Choroid plexus epithelial cell (primary cell): ENCODE results near the gene ASZ1.
"Not testable (repeated sequence)": the region's sequence is repeated elsewhere in the genome, so short reads cannot be mapped to it uniquely, and the experiment has no call there.

Experiments used
- DNase-seq: peaks from one replicate; pipeline ENCODE4 v3.0.0-alpha.2; 2010; ENCODE audit warnings: low read depth
- H3K4me3 ChIP-seq: 2 replicates; pipeline ENCODE4 v1.5.1; 2011; ENCODE audit warnings: low read depth, mild to moderate bottlenecking, control low read depth, low read length, moderate library complexity
- TF ChIP-seq, protein P1 (sequence below): conservative IDR thresholded peaks from 2 replicates; pipeline ENCODE4 v1.5.1; 2011; ENCODE audit warnings: low read depth, mild to moderate bottlenecking, control low read depth, inconsistent platforms, low read length, moderate library complexity

ASZ1 gene, protein sequence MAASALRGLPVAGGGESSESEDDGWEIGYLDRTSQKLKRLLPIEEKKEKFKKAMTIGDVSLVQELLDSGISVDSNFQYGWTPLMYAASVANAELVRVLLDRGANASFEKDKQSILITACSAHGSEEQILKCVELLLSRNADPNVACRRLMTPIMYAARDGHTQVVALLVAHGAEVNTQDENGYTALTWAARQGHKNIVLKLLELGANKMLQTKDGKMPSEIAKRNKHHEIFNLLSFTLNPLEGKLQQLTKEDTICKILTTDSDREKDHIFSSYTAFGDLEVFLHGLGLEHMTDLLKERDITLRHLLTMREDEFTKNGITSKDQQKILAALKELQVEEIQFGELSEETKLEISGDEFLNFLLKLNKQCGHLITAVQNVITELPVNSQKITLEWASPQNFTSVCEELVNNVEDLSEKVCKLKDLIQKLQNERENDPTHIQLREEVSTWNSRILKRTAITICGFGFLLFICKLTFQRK

DNA sequence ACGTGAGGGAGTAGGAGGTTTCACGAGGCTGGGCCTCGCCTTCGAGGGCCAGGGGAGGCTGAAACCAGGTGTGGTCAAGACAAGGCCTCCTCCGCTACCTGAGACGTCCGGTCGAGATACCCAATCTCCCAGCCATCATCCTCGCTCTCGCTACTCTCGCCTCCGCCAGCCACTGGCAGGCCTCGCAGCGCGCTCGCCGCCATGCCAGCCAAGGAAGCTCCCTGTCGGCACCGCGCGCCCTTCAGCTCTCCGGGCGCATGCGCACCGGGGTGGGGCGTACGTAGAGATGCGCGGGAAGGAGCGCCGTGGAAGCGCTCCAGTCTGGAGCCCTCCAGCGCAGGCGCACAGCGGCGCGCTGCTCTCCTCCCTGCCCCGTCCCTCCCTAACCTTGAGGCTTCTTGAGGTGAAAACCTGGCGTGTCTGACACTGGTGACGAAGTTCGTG, at the start of gene ASZ1:
Gene ASZ1 (minus strand): TSS at position 236 of the 444 bp plus-strand sequence. CDS start 33 bp downstream, at position 203.
- no peak for DNase-seq
- H3K4me3 ChIP-seq = no peak within 1 kb of the TSS
- TF ChIP-seq, protein P1, sequence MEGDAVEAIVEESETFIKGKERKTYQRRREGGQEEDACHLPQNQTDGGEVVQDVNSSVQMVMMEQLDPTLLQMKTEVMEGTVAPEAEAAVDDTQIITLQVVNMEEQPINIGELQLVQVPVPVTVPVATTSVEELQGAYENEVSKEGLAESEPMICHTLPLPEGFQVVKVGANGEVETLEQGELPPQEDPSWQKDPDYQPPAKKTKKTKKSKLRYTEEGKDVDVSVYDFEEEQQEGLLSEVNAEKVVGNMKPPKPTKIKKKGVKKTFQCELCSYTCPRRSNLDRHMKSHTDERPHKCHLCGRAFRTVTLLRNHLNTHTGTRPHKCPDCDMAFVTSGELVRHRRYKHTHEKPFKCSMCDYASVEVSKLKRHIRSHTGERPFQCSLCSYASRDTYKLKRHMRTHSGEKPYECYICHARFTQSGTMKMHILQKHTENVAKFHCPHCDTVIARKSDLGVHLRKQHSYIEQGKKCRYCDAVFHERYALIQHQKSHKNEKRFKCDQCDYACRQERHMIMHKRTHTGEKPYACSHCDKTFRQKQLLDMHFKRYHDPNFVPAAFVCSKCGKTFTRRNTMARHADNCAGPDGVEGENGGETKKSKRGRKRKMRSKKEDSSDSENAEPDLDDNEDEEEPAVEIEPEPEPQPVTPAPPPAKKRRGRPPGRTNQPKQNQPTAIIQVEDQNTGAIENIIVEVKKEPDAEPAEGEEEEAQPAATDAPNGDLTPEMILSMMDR = no peak

DNA sequence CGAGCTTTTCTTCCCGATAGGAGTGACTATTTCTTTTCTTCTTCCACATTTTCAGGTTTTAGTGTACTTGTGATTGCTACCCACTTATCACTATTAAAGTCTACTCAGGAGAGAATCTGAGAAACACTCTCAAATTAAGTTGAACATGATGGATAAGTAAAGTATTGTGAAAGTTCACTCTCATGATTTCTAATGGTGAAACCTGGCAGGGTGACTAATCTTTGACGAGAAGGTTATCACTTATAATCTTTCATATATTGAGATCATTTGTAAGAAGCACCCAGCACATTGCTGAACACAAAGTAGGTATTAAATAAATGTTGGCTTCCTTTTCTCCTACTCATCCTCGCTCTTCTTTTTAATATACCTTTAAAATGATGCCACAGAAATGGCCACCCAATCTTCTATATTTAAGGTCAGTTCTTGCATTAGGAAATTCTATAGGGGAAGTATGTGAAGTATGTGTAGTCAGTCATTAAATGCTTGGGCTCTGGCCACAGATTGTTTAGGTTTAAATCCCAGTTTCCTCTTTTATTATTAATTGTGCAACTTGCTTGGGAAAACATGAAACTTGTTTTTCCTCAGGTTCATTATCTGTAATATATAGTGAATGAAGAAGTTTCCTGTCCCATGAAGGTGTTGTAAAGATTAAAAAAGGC, 49.4 kb upstream of the ASZ1 start:
- H3K4me3 ChIP-seq = no peak overlapping the region
- TF ChIP-seq, protein P1 = no peak
- DNase-seq = no peak

DNA sequence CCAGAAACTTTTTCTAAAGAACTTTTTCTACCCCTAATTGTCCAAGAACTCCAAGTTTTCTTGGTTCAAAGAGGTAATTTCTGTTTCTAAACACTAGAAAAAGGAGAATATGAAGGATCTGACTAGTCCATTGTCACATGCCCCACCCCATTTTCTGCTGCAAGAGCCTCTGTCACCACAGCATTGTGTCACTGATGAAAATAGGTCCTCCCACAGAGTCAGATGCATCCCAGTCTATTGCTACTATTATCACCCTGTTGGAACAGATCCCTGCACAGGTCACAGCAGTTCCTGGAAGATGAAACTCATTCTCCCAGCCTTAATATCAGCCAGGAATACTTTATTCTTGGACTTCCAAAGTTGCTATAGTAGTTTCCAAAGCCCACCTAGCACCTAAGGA, 45.0 kb upstream of the ASZ1 start:
- H3K4me3 ChIP-seq = no peak overlapping the region
- no peak for DNase-seq
- TF ChIP-seq, protein P1 = no peak

DNA sequence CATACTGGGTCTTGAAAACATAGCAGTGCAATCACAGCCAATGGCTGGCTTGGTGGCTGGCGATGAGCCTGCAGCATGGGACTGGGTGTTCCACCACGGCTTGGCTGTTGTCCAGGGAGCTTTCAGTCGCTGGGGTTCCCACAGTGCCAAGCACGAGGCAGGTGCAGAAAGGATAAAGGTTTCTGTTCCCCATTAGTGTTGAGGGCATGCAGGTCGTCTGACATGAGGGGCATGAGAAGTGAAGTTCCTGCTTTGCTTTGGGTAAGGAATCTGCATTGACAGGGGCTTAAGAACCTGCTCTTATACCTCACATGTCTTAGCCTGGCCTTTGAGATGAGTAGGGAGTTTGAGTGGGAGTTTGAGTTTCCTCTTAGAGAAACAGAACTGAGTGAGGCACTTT, 43.5 kb upstream of the ASZ1 start:
- H3K4me3 ChIP-seq = no peak overlapping the region
- DNase-seq = no peak
- TF ChIP-seq, protein P1 = no peak

DNA sequence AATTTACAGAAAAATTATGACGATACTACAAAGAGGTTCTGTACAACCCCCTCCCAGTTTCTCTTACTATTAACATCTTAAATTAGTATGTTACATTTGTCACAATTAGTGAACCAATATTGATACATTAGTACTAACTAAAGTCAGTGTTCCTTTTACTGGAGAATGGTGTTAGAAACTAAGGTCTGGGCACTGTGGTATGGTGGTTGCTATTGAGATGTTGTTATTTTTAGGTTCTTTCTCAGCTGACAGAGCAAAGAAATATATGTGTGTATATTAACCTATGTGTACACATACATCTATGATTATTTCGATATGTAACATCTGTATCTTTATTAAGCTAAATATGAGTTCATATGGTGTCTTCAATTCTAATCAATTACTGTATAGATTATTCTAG, 40.9 kb upstream of the ASZ1 start:
- H3K4me3 ChIP-seq = no peak overlapping the region
- TF ChIP-seq, protein P1 = no peak

DNA sequence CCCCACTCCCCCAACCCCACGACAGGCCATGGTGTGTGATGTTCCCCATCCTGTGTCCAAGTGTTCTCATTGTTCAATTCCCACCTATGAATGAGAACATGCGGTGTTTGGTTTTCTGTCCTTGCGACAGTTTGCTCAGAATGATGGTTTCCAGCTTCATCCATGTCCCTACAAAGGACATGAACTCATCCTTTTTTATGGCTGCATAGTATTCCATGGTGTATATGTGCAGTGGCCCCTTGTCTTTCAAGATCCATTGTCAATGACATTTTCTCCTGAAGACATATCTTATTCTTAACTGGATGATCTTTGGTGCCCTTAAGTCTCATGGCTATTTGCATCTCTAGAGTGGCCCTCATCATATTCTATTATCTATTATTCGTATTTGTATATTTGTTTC, 33.5 kb upstream of the ASZ1 start:
- DNase-seq, H3K4me3 ChIP-seq: not testable (repeated sequence)

More for the DNA sequence above, 40.9 kb upstream of the ASZ1 start:
- no peak for DNase-seq

DNA sequence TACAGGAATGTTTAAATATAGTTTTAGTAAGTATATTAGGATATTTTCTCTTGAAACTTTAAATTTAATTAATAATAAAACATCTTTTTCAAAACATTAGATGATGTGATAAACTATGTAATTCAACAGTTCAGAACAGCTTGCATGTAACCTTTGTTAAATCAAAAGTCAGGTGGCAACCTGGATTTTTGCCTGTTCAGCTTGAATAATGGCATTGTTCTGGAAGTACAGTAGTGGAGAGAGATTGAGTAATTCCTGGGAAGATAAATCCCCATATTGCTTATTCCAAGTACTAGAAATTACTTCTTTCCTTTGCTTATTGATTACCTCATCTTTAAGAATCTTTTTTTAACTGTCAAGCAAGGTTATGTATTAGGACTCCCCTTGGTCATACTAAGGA, 32.4 kb upstream of the ASZ1 start:
- TF ChIP-seq, protein P1 = no peak
- no peak overlapping the region for H3K4me3 ChIP-seq
- DNase-seq = no peak
